Fibroblast of upper back skin (primary cell): Measurements from ENCODE around the gene OR8D1.
A peak's percentile ranks its signal among the peaks of the same experiment; 100 is the strongest.

Experiments used
- DNase-seq: peaks from one replicate; pipeline ENCODE4 v3.0.0-alpha.2; 2013

OR8D1 gene

DNA sequence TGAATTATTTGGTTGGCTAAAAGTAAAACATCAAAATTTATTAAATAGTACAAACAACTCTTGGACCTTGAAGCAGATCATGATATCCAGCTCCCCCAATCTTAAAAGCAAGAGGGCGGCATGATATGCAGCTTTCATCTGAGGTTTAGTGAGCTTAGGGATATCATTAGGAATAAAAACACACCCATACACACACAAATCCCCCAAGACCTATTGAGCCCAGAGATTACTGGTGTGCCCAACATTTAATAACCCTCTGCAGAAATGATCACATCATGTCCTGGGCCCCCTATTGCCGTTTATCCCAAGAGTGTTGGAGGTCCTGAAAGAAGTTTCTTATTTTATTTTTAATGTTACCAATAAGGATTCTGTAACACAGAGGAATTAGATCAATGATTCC, at the start of gene OR8D1:
Gene OR8D1 (minus strand): TSS at position 101 of the 400 bp plus-strand sequence. CDS start 3,183 bp downstream, outside the sequence.
- no peak for DNase-seq

DNA sequence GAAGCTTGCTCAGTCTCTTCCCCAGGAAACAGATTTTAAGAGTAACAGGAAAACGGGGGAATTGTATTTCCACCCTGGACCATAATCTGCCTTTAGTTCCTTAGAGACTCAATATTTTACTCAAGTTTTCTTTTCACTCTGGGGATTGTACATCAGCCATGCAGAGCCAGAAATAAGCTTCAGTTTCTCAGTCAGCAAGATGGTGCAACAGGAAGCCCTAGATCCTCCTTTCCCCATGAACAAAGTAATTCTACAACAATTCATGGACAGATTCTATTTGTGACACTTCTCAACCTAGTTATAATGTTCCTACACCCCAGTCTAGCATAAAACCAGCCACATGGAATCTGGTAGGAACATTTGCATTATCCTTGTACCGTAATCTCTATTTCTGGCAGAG, 45.8 kb upstream of the OR8D1 start:
- no peak for DNase-seq

DNA sequence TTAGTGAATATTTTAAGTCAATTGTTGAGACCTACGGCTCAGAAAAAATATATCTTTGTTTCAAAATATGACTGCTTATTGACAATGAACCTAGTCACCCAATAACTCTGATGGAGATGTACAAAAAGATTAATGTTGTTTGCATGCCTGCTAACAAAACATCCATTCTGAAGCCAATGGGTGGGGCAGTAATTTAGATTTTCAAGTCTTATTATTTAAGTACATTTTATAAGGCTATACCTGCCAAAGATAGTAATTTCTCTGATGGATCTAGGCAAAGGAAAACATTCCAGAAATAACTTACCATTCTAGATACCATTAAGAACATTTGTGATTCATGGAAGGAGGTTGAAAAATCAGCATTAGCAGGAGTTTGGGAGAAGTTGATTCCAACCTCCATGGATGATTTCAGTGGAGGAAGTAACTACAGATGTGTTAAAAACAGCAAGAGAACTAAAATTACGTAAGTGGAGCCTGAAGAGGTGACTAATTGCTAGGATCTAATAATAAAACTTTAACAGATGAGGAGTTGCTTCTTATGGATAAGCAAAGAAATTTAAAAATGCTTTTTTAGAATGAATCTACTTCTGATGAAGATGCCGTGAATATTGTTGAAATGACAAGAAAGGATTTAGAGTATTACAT, 32.7 kb upstream of the OR8D1 start:
- no peak for DNase-seq

DNA sequence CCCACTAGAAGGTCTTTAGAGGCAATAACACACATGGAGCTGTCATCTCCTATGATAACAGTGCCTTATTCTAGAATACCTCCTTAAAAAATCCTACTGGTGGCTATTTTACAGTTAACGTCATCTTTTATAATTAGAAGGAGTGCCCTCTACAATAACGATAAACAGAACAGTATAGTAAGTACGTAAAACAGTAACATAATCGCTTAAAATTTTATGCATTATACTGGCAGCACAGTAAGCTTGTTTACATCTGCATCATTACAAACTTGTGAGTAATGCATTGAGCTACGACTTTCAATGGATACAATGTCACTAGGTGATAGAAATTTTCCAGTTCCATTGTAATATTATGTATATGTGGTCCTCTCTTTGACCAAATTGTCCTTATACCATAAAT, 30.6 kb upstream of the OR8D1 start:
- no peak for DNase-seq

DNA sequence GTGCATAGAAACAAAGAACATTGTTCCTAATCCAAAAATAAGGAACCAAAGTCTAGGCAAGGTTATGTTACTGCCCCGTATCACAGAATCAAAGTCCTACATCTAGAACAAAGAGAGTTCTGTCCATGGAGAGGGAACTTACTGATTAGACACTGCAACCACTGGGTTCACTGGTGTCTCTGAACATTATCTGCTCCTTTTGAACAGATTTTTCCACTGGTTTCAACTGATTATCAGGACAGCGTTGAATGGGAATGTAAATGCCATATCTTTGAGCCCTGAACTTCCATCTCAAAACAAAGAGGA, 26.3 kb upstream of the OR8D1 start:
- no peak for DNase-seq

DNA sequence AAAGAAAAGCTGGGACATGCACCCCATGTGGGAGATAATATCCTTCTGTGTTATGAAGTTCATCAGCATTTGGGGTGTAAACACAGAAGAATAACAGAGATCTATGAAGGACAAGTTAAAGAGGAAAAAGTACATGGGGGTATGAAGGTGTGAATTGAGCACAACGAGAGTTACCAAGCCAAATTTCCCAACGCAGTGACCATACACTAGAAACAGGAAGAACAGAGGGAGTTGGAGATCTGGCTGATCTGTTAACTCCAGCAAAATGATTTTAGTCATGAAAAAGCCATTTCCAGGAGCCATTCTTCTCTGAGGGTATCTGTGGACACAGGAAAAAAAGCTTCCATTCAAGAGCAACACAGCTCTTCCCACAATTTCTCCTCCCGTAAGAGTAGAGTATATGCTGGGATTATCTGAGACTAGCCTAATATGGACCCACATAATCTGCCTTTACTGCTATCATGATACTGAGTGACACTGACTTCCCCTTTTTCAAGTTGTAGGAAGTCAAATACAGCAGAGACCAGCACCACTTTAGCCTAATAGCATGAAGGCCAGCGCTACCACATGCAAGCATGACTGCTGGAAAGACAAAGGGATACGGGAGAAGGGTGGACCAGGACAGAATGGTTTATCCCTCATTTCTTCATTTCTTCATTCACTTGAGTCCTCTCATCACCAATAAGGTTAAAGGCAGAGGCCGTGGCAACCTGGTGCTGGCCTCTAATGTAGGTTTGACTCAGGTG, 25.8 kb upstream of the OR8D1 start:
- no peak for DNase-seq

DNA sequence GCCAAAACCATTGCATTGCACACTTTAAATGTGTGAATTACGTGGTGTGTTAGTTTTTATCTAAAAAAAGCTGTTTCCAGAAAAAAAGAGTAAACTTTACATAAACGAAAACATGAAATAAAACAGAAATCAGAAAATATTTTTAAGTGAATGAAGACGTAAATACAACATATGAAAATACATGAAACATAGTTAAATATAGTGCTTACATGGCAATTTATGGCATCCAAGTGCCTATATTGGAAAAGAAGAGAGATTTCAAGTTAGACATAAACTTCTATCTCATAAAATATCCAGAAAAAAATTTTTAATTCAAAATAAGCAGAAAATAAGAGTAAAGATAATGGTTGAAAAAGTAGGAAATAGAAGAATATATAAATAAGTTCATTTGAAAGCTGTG, 18.1 kb upstream of the OR8D1 start:
- DNase-seq: no peak

DNA sequence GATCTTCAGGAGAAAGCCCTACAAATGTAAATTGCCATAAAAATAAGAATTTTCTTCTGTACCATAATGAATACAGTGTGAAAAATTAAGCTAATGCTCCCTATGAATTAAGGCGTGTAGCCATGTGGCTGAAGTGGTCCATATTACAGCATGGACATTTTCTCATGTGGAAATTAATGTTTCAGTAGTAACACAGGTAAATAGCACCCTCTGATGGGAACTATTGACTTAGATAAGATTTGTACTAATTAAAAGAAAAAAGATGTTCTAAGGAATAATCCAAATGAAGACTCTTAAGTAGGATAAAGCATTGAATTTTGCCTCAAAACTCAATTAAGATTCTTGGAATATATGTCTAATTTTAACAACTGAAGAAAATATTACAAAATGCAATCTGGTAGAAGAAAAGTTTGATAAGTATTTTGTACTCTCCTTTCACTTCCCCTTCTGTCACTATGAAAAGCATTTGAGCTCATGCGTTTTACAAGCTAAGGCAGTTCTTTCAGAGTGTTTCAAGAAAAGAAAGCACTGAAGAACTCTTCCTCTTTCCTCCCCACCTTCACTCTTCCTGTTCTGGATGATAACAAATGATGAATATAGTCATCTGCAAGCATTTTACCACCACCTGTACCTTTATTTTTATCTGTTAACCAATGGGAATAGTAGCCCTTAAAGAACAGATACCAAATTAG, 16.2 kb upstream of the OR8D1 start:
- DNase-seq: no peak

DNA sequence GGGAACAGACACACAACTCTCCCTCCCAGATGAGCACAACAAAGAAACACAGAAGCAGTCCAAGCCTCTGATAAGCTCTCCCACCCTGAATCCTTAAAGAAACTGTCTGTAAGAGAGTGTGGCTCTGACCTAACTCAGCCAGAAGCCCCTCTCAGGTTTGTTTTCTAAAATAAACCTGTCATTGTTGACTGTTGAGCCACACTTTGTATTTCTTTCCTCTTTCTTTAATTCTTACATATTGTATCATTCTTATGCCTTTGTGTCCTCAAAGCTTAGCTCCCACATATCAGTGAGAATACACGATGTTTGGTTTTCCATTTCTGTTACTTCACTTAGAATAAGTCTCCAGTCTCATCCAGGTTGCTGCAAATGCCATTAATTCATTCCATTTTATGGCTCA, 14.0 kb upstream of the OR8D1 start:
- DNase-seq: no peak

DNA sequence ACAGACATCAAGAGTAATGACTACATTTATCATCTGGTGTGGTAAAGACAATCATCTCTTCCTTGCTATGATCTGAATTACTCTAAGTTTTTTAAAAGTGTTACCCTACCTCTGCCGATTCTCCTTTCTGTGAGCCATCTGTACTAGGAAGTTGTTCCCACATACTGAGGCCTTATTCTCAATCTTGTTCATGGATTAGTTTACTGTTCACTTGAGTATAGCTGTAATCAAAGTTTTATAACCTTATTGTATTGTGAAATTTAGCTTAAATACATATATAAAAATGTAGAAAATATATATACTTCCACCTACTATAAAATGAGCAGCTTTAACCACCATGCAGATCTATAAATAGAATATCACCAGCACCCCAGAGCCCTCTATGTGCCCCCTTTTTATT, 8.6 kb upstream of the OR8D1 start:
- no peak for DNase-seq

DNA sequence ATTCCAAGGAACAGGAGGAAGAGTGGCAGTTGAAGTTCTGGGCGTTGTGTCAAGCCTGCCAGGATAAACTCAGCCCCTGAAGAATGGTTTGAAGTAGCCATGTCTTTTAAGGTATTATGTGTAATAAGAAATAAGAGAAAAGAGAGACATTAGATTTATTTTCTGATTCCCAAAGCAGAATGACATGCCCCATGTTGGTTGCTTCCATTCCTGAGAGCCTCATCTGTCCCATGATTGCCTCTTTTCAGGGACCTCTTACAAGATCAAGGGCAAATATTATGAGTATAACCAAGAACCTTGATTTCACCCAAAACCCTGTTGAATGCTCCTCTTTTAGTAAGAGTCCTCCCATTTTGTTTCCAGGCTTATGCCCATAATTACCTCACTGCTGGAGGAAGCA, 6.3 kb upstream of the OR8D1 start, which contains the start of gene OR8D2:
Gene OR8D2 (minus strand): TSS at position 101 of the 400 bp plus-strand sequence. CDS start 0 bp downstream, at position 101.
- DNase-seq: no peak

DNA sequence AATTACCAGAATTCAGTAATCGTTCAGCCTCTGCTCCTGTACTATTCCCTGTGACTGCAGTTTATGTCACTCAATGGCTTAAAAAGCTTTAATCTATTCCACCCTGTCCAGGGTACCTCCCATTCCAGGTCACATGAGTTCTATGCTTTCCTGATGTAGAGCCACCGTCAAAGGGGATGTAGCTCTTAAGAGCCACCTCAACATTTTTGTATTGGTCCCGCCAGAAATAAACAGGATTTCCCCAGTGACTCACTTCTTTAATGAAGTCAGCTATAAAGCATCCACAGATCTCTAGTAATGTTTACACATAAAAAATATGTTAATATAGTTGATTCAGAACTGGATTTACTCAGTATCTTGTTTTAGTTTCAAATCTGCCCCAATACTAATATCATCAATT, 1.3 kb upstream of the OR8D1 start:
- no peak for DNase-seq

DNA sequence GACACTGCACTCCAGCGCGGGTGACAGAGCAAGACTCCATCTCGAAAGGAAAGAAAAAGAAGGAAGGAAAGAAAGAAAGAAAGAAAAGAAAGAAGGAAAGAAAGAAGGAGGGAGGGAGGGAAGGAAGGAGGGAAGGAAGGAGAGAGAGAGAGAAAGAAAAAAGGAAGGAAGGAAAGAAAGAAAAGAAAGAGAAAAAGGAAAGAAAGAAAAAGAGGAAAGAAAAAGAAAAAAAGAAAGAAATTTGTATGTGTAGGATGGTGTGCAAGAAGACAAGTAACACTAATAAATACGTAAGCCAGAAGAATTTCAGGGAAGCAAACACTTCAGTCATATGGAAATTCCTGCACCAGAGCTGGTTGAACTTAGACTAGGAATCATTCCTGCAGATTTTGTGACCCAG, 618 bp downstream of the OR8D1 start:
- no peak for DNase-seq

DNA sequence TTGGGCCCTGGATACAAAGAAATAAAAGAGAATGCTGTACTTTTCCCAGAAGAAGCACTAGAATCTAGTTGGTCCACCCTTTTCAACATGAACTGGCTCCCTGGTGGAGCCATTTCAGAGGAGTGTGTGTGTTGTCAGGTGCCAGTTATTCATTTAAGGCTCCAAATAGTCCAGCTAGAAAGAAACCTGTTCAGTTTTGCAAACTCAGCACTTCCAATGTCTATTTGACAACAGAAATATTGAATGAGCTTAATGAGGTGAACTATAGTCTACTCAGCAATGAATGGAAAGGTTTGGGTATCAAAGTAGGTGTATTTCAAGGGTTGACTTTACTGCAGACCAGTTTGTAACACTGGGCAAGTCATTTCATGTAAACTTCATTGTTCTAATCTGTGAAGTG, 2.1 kb downstream of the OR8D1 start:
- DNase-seq: no peak

DNA sequence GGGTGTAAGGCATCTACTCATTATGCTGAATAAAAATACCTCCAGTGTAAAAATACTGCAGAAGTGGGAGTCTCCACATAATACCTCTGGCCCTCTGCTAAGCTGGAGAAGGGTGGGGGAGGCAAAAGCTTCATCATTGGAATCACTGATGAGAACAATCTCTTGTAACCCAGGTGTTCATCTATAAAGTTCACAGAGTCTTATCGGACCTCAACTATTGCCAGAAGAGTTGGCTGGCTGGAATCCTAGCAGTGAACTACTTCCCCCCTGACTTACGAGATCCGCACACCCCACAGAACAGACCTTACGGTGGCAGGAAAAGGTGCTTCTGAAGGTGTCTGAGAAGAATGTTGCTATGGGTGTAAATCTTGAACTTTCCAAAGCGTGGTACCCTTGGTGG, 2.5 kb downstream of the OR8D1 start:
- no peak for DNase-seq

DNA sequence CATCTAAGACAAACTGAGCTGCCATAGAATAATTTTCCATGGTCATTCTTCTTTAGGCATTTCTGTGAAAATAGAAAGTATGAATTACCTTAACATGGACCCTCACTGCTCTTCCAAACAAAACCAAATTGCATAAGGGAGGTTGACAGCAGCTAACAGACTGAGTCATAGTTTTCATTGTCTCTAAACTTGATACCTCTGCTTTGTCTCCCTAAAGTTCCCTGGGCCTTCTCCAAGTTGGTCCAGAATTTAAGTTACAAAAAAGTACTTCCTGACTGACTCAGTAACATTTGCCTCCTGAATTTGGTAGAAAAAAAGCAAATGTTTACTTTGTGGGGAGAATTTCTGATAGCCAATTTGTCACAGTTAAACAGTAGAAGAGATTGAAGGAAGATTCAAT, 3.0 kb downstream of the OR8D1 start:
- DNase-seq: no peak

DNA sequence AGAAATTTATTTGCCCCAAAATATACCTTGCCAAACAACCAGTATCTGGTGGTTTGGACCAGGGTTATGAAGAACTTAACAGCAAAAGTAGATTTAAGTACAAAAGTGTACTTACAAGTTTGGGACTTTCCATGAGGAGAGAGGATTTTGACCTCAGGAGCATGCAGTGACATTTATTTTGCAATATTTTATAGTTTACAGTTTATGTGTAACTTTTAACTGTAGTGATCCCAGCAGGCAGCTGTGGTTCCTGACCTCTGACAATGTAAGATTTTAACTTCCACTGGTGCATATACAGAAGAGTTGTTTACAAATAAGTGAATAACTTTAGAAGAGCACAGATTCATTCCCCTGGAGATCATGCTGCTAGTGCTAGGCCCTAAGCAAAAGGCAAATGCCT, 6.7 kb downstream of the OR8D1 start:
- no peak for DNase-seq

DNA sequence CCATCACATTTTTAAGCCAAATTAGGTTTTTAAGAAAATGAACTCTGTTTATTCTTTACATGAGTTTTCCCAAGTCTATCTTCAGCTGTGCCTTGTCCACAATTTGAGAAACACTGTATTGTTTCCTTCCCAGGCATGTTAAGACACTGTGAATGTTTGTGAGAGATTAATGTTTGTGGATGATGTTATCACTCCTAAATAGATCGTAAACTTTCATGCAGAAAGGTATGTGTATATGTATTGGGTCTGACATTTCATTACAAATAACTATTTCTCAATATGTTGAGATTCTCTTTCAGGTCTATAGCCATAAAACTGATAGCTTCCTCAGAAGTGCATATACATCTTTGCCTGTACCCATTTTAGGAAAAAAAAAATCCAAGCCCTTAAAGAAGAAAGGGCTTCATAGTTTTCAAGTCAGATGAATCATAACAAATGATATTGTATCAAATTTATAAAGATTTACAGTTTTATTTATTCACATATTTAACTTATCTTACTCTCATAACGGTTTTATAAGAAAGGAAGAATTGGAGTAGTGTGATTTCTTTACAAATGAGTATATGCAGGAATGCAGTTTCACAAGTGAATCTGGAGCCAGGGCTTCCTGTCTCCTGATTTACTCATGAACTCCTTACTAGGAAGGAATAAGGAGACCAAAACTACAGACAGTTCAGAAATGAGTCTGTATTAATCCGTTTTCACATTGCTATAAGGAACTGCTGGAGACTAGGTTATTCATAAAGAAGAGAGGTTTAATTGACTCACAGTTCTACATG, 11.2 kb downstream of the OR8D1 start:
- no peak for DNase-seq

DNA sequence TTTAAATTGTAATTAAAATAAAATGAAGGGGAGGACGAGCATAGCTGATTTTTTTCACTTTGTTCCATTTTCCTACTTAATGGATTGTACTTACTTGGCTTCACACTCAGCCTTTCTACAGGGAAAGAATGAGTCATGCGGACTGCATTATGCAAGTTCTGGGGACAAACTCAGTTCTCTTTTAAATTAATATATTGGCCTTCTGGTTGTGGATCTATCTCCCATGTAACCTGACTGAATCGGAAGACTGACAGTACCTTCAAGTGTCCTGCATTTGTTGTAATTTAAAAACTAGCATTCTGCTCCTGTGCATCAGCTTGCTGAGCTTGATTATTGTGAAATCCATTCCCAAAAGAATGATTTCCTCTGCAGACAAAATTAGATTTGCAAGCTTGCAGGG, 12.2 kb downstream of the OR8D1 start:
- DNase-seq: peak; percentile 53

DNA sequence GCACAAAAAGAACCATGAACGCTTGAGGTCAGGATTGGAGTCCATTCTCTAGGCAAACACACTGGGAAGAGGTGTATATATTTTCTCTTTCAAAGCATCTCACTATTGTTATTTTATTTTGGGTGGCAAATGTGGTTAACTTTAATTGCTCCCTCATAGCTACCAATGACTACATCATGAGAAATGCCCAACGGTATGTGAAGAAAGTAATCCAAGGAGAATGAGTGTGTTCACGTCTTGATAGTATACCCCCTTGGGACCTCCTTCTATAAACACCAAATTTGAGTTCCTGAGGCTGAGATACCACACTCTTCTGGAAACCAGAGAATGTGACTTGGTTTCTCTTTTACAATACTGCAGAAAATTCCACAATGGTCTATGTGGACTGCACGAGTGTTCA, 15.8 kb downstream of the OR8D1 start:
- peak; percentile 32 for DNase-seq

DNA sequence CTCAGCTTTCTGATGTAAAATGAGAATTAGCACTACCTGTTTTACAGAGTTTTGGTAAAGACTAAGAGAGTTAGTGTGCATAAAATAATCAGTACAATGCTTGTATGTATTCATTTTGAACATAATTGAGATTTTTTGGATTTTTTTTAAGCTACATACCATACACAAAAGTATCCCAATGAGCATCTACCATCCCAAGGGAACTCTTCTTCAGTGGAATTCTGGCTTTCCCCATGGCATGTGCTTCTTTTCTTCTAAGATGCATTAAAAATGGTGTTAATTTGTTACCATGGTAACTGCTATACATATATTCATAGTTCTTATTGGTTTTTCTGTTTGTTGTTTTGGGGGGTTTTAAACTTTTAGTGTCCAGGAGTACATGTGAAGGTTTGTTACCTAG, 17.7 kb downstream of the OR8D1 start:
- no peak for DNase-seq

DNA sequence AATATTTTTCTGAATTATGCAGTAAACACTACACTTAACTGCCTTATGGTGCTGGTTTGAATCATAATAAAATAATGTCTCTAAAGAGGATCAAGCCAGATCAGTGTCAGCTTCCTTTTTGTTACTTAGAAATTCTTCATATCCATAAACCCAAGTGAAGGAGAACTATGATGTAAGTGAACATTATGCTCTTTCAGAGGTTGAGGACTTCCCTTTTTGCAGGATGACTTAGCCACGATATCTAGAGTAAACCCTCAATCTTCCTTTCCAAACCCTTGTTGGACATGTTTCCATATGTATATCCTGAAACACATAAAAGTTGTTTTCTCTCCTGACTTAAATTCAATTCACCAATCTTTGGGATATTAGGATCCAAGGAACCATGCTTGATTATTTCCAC, 19.1 kb downstream of the OR8D1 start:
- no peak for DNase-seq

DNA sequence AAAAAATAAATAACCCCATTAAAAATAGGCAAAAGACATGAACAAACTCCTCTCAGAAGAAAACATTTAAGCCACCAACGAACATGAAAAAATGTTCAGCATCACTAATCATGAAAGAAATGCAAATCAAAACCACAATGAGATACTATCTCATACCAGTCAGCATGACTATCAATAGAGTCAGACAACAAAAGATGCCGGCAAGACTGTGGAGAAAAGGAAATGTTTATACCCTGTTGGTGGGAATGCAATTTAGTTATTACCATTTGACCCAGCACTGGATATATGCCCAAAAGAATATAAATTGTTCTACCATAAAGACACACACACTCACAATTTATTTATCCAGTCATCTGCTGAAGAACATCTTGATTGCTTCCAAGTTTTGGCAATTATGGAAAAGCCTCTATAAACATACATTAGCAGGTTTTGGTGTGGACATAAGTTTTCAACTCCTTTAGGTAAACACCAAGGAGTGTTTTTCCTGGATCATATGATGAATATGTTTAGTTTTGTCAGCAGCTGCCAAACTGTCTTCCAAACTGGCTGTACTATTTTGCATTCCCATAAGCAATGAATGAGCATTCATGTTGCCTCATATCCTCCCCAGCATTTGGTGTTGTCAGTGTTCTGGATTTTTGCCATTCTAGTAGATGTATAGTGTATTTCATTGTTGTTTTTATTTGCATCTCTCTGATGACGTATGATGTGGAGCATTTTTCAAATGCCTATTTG, 28.0 kb downstream of the OR8D1 start:
- peak; percentile 57 for DNase-seq
